HCEC 1CT (cell line): Measurements from ENCODE around the gene HAUS8.

Experiments used
- DNase-seq: peaks from one replicate; pipeline ENCODE4 v3.0.0-alpha.2; 2017

Gene HAUS8

GRCh38 chr19:17075864-17076542 is 751 bp upstream of the HAUS8 start:
- peak; percentile 16 for DNase-seq

GRCh38 chr19:17074634-17075034 is 618 bp downstream of the HAUS8 start:
- DNase-seq = no peak

- DNase-seq = peak; percentile 23
These were observed 1.2 kb downstream of the HAUS8 start for GRCh38 chr19:17073869-17074633.

DNA sequence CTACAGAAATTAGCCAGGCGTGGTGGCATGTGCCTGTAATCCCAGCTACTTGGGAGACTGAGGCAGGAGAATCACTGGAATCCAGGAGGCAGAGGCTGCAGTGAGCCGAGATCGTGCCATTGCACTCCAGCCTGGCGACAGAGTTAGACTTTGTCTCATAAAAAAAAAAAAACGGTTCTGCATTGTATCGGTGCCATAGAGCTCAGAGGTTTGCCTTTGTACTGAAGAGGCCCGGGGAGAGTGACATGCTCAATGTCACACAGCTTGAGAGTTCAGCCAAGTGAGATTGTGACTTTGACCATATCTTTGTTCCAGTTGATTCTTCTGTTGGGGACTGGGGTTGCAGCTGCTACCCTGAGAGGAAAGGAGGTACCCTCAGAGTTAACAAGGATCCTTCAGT is 4.3 kb downstream of the HAUS8 start:
- DNase-seq = no peak

DNA sequence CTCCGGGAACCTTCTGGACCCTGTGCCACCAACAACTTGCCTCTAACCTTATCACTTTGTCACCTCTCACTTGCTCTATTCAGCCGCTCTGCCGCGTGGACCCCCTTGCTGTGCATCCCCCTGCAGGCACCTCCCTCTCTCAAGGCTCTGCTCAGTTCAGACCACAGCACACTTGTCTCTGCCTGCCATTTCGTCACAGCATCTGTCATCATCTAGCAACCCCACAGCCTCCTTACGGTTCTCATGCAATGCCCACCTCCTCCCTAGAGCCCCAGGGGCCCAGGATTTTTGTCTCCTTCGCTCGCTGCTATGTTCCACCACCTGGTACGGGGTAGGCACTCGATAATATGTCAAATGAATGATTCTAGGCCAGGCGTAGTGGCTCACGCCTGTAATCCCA is 4.8 kb downstream of the HAUS8 start:
- DNase-seq = no peak

GRCh38 chr19:17069193-17069592 is 6.1 kb downstream of the HAUS8 start:
- DNase-seq = no peak

DNA sequence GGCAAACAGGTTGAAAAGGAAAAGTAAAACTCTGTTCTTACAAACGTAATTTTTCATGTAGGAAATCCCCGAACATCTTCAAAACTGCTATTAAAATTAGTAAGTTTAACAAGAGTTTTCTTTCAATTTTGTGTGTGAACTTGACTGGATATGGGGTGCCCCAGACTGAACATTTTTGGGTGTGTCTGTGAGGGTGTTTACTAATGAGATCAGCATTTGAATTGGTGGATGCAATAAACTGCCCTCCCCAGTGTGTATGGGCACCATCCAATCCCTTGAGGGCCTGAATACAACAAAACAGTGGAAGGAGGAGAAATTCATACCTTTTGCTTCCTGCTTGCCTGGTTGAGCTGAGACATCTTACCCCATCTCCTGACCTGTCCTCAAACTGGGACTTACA is 11.8 kb downstream of the HAUS8 start:
- DNase-seq = no peak

GRCh38 chr19:17061691-17062090 is 13.6 kb downstream of the HAUS8 start:
- DNase-seq = no peak

- DNase-seq = no peak
These were observed 14.0 kb downstream of the HAUS8 start for GRCh38 chr19:17061205-17061604.

- DNase-seq = no peak
These were observed 14.4 kb downstream of the HAUS8 start for GRCh38 chr19:17060802-17061201.

DNA sequence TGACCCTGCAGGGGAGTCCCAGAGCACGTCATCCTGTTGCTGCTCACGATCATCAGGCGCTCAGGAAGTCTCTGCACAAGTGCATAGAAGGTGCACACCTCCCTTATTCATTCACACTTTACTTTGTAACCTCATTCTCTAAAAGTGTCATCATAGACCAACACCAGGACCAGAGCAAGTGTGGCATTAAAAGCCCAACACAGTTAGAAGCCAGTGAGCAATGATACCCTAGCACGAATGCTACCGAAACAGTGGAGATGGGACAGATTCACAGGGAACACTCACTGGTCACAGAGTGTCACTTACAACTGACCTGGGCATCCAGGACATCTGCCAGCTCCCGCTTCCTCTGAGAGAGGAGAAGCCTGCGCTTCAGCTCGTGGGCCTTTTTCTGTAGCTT is 17.0 kb downstream of the HAUS8 start:
- DNase-seq = no peak

- DNase-seq = no peak
These were observed 19.6 kb downstream of the HAUS8 start for GRCh38 chr19:17055636-17056035.

DNA sequence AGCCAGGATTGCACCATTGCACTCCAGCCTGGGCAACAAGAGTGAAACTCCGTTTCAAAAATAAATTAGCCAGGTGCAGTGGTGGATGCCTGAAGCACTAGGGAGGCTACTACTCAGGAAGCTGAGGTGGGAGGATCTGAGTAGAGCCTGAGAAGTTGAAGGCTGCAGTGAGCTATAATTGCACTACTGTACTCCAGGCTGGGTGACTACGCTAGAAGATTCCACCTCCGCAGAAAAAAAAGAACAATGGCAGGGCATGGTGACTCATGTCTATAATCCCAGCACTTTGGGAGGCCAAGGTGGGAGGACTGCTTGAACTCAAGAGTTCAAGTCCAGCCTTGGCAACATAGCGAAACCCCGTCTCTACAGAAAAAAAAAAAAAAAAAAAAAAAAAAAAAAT is 20.5 kb downstream of the HAUS8 start:
- no peak for DNase-seq

- peak; percentile 46 for DNase-seq
These were observed 22.8 kb downstream of the HAUS8 start for GRCh38 chr19:17052439-17052838.

GRCh38 chr19:17049711-17050280 is 25.5 kb downstream of the HAUS8 start:
- DNase-seq = peak; percentile 21

DNA sequence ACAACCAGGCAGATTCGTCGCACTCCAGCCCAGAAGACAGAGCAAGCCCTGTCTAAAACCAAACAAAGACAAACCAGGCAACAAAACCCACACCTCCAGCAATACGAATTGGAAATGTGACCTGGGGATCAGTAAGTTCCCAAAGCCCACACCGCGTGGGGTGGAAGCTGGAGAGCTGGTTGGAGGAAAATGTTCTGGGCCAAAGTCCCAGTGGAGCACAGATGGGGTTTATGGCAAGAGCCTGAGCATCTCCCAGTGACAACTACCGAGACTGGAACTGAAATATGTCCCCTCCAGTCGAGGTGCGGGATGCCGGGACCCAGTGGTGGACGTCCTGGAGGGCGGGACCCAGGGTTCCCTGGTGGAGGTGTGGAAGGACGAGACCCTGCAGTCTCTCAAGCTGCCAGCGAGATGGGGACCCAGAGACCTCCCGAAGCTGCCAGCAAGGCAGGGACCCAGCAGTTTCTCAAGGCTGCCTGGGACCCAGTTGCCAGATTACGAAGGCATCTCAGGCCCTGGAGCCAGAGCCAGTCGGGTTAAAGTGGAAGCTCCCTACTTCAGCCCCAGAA is 26.3 kb downstream of the HAUS8 start:
- no peak for DNase-seq

DNA sequence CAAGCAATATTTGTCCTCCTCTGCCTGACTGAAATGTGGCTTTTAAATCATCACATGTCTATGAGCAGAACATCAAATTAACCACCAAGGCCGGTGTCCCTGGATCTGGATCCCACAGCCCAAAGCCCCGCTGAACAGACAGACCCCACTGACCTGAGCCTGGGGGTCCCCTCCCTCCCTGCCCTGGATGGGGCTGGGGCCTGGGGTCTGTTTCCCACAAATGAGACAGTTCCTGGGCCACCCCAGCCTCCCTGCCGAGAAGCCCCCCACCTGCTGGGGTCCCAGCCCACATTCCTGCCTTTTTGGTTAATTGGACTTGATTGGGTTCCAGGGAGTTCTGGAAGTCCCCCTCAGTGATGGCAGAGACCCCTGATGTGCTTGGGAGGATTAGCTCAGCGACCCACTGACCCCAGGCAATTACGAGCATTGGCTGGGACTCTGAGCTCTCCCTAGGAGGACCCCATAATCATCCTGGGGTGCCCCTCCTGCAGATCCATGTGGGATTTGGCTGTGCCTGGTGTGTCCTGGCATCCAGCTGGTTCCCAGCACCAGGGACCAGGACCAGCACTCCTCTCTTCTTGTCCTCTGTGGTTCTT is 29.2 kb downstream of the HAUS8 start:
- no peak for DNase-seq

GRCh38 chr19:17043744-17044143 is 31.5 kb downstream of the HAUS8 start:
- no peak for DNase-seq

DNA sequence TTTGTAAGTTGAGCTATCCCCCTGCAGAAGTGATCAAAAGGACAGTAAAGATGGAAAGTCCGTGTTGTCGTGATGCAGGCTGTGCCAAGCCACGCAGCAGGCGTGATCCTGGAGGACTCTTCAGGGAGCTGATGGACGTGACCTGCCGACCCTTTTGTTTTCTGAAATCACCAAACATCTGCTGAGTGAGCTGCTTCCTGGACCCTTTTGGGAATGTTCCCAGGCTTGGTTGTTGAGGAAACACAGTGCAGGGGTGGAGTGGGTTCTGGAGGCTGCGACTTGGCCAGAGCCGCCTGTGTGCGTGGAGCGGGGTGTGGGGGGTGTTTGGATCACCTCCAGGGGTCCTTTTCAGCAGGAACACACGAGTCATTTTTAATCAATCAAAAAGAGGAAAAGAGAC is 33.3 kb downstream of the HAUS8 start:
- no peak for DNase-seq

DNA sequence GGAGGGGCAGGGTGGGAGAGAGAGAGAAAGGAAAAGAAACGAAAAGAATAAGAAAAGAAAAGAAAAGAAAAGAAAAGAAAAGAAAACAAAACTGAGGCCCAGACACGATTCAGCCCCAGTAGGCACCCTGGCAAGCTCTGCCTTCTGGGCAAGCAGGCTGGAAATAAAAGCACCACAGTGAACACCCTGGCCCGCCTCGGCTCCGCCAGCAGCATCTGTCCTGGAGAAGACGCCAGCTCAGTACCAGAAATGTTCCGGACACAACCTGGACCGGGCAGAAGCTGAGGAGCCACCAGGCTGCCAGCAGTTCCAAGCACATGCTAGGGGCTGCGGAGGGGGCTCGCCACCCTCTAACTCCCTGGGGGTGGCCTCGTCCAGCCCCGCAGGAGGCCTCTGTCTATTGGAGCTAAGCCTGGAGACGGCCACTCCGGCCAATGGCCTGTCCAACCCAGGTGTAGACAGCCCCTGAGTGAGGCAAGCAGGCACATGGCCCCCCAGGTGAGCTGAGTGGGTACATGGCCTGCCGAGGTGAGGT is 37.2 kb downstream of the HAUS8 start:
- DNase-seq = no peak

GRCh38 chr19:17037184-17037583 is 38.1 kb downstream of the HAUS8 start:
- no peak for DNase-seq

DNA sequence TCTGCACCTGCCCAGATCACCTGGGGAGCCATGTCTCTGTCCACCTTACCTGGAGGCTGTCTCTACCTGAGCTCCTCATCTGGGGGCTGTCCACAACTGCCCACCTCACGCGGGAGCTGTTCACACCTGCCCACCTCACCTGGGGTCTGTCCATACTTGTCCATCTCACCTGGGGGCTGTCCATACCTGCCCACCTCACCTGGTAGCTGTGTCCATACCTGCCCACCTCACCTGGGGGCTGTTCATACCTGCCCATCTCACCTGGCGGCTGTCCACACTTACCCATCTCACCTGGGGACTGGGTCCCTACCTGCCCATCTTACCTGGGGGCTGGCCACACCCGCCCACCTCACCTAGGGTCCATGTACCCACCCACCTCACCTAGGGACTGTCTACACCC is 38.6 kb downstream of the HAUS8 start:
- DNase-seq = no peak

DNA sequence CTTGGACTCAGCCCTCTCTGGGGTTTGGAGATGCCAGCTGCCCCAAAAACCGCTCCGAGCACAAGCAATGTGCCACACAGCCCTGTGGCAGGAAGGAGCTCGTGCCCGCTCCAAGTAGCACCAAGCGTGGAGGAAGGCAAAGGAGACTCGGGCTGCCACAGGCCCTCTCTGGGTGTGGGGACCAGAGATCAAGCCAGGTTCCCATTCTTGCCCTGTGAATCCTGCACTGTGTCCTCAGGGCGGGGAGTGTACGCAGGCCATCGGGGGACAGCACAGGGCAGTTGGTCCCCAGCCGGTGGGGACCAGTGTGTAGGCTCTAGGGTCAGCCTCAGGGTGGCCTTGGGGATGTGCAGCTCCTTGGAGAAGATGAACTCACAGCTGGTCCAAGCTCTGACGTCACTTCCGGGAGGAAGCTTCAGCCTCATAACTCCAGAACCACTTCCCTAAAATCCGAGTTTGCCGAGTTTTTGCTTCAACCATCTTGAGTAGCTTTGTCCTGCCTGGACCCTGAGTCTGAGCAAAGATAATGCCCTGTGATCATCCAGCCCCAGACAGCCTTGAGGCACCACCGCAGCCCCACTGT is 39.3 kb downstream of the HAUS8 start:
- DNase-seq = no peak
